MM.1S (cell line): ENCODE data around the gene ANKRD10.

ENCODE experiments used
- DNase-seq: peaks from one replicate; pipeline ENCODE4 v3.0.0-alpha.2; 2015
- H2AFZ ChIP-seq: fragments of 300-600 bp; sonication (generic); 2 replicates; pipeline ENCODE4 v1.6.0; 2016; ENCODE audit warnings: antibody characterized with exemption, low read length
- H3F3A ChIP-seq: fragments of 300-600 bp; sonication (generic); 2 replicates; pipeline ENCODE4 v1.6.1; 2016; ENCODE audit warnings: mild to moderate bottlenecking, antibody characterized with exemption, low read length, moderate library complexity, mixed read lengths; ENCODE audit not compliant: insufficient read depth
- H3K27ac ChIP-seq: fragments of 300-600 bp; sonication (generic); 2 replicates; pipeline ENCODE4 v1.5.1; 2016; ENCODE audit warnings: mild to moderate bottlenecking, low read length
- H3K27me3 ChIP-seq: fragments of 300-600 bp; sonication (generic); replicated peaks from 2 replicates; pipeline ENCODE4 v1.6.0; 2016; ENCODE audit warnings: low read length; ENCODE audit not compliant: insufficient read depth
- H3K36me3 ChIP-seq: fragments of 300-600 bp; sonication (generic); replicated peaks from 2 replicates; pipeline ENCODE4 v1.6.1; 2016; ENCODE audit warnings: mild to moderate bottlenecking, low read length, mixed read lengths; ENCODE audit not compliant: insufficient read depth
- H3K4me1 ChIP-seq: fragments of 300-600 bp; sonication (generic); 2 replicates; pipeline ENCODE4 v1.6.1; 2016; ENCODE audit warnings: low read length, mixed read lengths
- H3K4me2 ChIP-seq: fragments of 300-600 bp; sonication (generic); 2 replicates; pipeline ENCODE4 v1.6.0; 2016; ENCODE audit warnings: low read depth, low read length
- H3K4me3 ChIP-seq: fragments of 300-600 bp; sonication (generic); 2 replicates; pipeline ENCODE4 v1.5.1; 2016; ENCODE audit warnings: low read length, mixed read lengths
- H3K79me2 ChIP-seq: fragments of 300-600 bp; sonication (generic); 2 replicates; pipeline ENCODE4 v1.6.1; 2016; ENCODE audit warnings: mixed run types, low read length, mixed read lengths
- H3K9ac ChIP-seq: fragments of 300-600 bp; sonication (generic); 2 replicates; pipeline ENCODE4 v1.6.1; 2016; ENCODE audit warnings: low read length, mixed read lengths
- H3K9me2 ChIP-seq: fragments of 300-600 bp; sonication (generic); replicated peaks from 2 replicates; pipeline ENCODE4 v1.6.1; 2016; ENCODE audit warnings: mild to moderate bottlenecking, low read length, mixed read lengths; ENCODE audit not compliant: insufficient read depth
- H3K9me3 ChIP-seq: fragments of 300-600 bp; sonication (generic); replicated peaks from 2 replicates; pipeline ENCODE4 v1.6.1; 2016; ENCODE audit warnings: mild to moderate bottlenecking, low read length, mixed read lengths; ENCODE audit not compliant: insufficient read depth
- H4K20me1 ChIP-seq: fragments of 300-600 bp; sonication (generic); 2 replicates; pipeline ENCODE4 v1.6.1; 2016; ENCODE audit warnings: mild to moderate bottlenecking, low read length, moderate library complexity, mixed read lengths; ENCODE audit not compliant: insufficient read depth
- CTCF ChIP-seq: fragments of 300-600 bp; sonication (generic); IDR thresholded peaks from 2 replicates; pipeline ENCODE4 v1.5.1; 2016; ENCODE audit warnings: antibody characterized with exemption, low read length, mixed read lengths
- EZH2 ChIP-seq: fragments of 300-600 bp; sonication (generic); optimal IDR thresholded peaks from 2 replicates; pipeline ENCODE3; 2017; ENCODE audit warnings: low read depth, mild to moderate bottlenecking, antibody characterized with exemption, low read length, mixed read lengths
- EZH2phosphoT487 ChIP-seq: fragments of 300-600 bp; sonication (generic); IDR thresholded peaks from 2 replicates; pipeline ENCODE4 v1.6.1; 2018; ENCODE audit warnings: antibody characterized with exemption, low read length

The ANKRD10 gene

DNA sequence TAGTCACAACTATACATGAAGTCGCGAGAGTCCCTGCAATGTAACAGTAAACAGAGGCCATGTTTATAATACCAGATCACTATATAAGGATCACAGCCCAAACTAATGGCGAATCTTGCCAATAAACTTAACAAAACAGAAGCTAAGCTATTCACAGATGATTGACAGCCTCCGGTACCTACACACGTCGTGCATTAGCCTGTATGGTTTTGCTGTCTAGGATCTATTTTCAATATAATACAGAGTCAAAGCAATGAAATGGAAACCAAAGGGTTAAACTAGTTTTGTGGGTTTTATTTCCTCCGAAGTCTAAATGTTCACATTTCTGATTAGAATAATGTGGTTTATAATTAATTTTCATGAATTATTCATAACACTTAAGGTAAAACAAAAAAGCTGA is 10.1 kb downstream of the ANKRD10 start:
- peaks cover 39% of the 10 kb centered on the region for H4K20me1 ChIP-seq
- H3K9ac ChIP-seq, result no peak overlapping the region
- H3K4me2 ChIP-seq, result no peak overlapping the region
- H3K4me1 ChIP-seq, result peaks cover 40% of the 10 kb centered on the region
- H2AFZ ChIP-seq, result no peak overlapping the region
- no peak for DNase-seq
- no peaks in the 10 kb centered on the region for H3K9me3 ChIP-seq
- peaks cover 88% of the 10 kb centered on the region for H3K79me2 ChIP-seq
- H3K27me3 ChIP-seq, result no peaks in the 10 kb centered on the region
- H3K36me3 ChIP-seq, result peaks cover 46% of the 10 kb centered on the region; the same call in 1 of the 2 replicates
- H3K9me2 ChIP-seq, result no peaks in the 10 kb centered on the region
- no peak overlapping the region for H3K4me3 ChIP-seq
- H3F3A ChIP-seq, result peaks cover 23% of the 10 kb centered on the region
- no peak for TF ChIP-seq EZH2
- no peak for TF ChIP-seq EZH2phosphoT487
- TF ChIP-seq CTCF, result no peak
- no peak overlapping the region for H3K27ac ChIP-seq

GRCh38 chr13:110902370-110902769 is 12.5 kb downstream of the ANKRD10 start:
- H4K20me1 ChIP-seq, result peaks cover 15% of the 10 kb centered on the region
- peaks cover 27% of the 10 kb centered on the region; the same call in 1 of the 2 replicates for H3K36me3 ChIP-seq
- H3K27ac ChIP-seq, result peak overlapping the region; percentile 80; the same call in 1 of the 2 replicates

GRCh38 chr13:110897521-110897920 is 17.3 kb downstream of the ANKRD10 start:
- Histone ChIP-seq H3K27me3 (no peaks in the 10 kb centered on the region), H3K27ac (no peak overlapping the region), H3K36me3 (peaks cover 10% of the 10 kb centered on the region; the same call in 1 of the 2 replicates), H2AFZ (no peak overlapping the region), H3K9me3 (no peaks in the 10 kb centered on the region), H3K4me3 (no peak overlapping the region), H3K4me1 (peaks cover 25% of the 10 kb centered on the region), H3F3A (peaks cover 15% of the 10 kb centered on the region), H3K4me2 (no peak overlapping the region), H3K9me2 (no peaks in the 10 kb centered on the region), H4K20me1 (no peaks in the 10 kb centered on the region), H3K9ac (no peak overlapping the region), H3K79me2 (peaks cover 54% of the 10 kb centered on the region)
- no peak for DNase-seq
- TF ChIP-seq EZH2phosphoT487 (no peak), CTCF (no peak), EZH2 (no peak)

More at GRCh38 chr13:110902370-110902769, 12.5 kb downstream of the ANKRD10 start:
- Histone ChIP-seq H3K4me2 (0 out of 2 replicates have a peak overlapping the region, but pooled peaks have one; percentile 6), H3K9me3 (no peaks in the 10 kb centered on the region), H3K4me3 (no peak overlapping the region), H3K9ac (no peak overlapping the region), H3F3A (peaks cover 19% of the 10 kb centered on the region), H3K9me2 (no peaks in the 10 kb centered on the region), H3K27me3 (no peaks in the 10 kb centered on the region), H3K79me2 (peaks cover 85% of the 10 kb centered on the region), H2AFZ (no peak overlapping the region), H3K4me1 (peaks cover 29% of the 10 kb centered on the region)
- TF ChIP-seq EZH2 (no peak), EZH2phosphoT487 (no peak), CTCF (no peak)
- DNase-seq, result no peak
